AG09319 (cell line): ENCODE data around the gene HSP90B1.

ENCODE experiments used
- DNase-seq: peaks from one replicate; pipeline ENCODE4 v3.0.0-alpha.2; 2010; ENCODE audit warnings: low read depth; ENCODE audit errors: extremely low read depth
- TF ChIP-seq, protein P1 (sequence below): IDR thresholded peaks from 2 replicates; pipeline ENCODE4 v1.5.1; 2011; ENCODE audit warnings: low read depth, mild to moderate bottlenecking, inconsistent platforms, low read length, moderate library complexity

HSP90B1 gene

DNA sequence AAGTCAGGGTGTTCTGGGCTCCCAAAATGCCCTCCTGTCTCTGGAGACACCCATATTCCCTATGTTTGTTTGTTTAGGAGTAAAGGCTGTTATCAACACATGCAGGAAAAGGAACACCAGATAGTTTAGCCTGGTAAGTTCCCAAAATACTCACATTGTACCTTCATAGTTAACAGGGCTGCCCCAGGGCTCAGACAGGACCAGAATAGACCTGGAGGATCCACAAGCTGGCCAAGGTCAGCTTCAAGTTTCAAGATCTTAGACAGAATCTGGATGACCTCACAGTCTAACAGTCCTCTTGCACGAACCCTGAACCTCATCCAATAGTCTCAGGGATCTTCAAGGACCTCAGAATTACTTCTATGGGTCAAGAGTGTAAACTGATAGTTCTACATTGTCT is 18.1 kb upstream of the HSP90B1 start:
- DNase-seq: no peak
- TF ChIP-seq, protein P1, sequence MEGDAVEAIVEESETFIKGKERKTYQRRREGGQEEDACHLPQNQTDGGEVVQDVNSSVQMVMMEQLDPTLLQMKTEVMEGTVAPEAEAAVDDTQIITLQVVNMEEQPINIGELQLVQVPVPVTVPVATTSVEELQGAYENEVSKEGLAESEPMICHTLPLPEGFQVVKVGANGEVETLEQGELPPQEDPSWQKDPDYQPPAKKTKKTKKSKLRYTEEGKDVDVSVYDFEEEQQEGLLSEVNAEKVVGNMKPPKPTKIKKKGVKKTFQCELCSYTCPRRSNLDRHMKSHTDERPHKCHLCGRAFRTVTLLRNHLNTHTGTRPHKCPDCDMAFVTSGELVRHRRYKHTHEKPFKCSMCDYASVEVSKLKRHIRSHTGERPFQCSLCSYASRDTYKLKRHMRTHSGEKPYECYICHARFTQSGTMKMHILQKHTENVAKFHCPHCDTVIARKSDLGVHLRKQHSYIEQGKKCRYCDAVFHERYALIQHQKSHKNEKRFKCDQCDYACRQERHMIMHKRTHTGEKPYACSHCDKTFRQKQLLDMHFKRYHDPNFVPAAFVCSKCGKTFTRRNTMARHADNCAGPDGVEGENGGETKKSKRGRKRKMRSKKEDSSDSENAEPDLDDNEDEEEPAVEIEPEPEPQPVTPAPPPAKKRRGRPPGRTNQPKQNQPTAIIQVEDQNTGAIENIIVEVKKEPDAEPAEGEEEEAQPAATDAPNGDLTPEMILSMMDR: no peak

DNA sequence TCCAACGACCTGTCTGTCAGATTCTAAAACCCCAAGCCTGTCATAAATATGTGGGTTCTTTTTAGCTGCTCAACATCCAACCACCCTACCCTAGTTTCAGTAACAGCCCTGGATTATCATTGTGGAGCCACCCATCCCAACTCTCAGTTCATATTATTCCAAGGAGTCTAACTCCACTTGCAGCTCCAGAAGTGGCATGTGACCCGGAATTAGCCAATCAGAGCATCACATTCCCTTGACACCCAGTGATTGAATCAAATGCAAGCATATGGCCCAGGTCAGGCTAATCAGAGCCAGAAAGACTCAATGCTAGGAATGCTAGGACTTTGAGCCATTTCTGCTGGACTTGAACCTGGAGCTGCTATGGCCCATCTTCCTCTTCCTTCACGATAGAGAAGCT is 17.1 kb upstream of the HSP90B1 start:
- no peak for DNase-seq
- TF ChIP-seq, protein P1: no peak

DNA sequence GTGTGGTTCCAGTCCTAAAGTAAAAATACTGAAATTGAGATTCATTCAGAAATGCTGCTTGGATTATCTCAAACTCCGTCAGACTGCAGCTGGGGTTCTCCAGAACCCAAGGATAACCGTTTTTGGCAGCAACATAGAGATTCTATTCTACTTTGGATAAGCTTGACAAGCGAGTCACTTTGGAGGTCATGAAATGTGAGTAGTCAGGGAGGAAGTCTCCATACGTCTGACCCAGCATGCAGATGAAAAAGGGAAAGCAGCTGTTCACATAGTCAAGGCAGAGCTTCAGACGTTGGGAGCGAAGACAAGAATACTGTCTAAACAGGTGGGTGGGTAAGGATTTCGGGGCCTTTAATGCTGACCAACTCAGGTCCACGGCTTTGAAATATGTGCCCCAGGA is 14.9 kb upstream of the HSP90B1 start:
- no peak for DNase-seq
- TF ChIP-seq, protein P1: no peak

DNA sequence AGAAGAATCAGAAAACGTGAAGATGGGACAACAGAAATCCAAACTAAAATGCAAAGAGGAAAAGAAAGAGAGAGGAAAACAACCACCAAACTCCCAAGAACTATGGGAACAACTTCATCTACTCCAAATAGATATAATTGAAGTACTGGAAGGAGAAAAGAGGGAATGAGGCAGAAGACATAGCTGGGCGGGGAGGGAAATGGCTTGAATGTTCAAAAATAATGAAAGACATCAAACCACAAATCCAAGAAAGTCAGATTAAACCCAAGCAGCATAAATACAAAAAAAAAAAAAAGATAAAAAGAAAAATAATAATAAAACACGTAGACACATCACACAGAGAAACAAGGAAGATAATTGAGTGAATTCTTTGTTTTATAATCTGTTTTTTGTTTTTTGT is 12.3 kb upstream of the HSP90B1 start:
- no peak for DNase-seq

DNA sequence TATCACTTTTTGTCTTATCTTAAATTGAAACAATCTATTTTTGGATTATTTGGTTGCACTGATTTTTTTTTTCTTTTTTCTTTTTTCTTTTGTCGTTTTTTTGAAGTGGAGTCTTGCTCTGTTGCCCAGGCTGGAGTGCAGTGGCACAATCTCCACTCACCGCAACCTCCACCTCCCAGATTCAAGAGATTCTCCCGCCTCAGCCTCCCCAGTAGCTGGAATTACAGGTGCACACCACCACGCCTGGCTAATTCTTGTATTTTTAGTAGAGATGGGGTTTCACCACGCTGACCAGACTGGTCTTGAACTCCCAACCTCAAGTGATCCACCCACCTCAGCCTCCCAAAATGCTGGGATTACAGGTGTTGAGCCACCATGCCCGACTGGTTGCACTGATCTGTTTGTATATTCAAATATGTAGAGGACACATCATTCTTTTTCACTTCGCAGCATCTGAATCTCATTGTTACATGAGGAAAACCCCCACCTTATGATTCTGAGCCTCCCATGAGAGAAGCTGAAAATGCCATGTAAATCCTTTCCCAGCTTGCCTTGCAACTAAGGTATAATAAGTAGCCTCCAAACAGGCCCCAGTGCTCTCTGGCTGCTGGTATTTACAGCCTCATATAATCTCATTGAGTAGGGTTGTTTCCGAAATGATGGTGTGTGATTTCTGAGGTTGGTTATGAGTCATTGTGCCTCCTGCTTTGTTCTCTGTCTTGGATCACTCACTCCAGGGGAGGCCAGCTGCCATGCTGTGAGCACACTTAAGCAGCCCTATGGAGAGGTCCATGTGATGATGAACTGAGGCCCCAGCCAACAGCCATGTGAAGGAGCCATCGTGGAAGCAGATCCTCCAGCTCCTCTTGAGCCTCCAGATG is 5.2 kb upstream of the HSP90B1 start:
- DNase-seq: no peak
- TF ChIP-seq, protein P1: no peak

More for the DNA sequence above, 12.3 kb upstream of the HSP90B1 start:
- TF ChIP-seq, protein P1: no peak

DNA sequence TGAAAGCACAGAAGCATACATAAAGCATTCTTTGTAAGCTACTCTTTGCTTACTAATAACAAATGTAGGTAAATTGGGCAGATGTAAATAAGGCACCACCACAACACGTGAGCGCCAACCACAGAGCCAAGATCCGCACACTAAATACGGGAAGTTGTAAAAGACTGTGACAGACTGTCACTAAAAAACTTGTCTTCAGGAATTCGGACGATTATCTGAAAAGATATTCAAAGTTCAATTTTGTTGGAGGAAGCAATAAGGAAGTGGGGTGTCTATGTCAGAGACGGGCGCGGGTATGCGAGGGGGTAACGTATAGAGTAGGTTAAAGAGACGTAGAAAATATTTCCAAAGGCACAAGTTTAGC is 1.5 kb upstream of the HSP90B1 start:
- TF ChIP-seq, protein P1: no peak
- DNase-seq: no peak

DNA sequence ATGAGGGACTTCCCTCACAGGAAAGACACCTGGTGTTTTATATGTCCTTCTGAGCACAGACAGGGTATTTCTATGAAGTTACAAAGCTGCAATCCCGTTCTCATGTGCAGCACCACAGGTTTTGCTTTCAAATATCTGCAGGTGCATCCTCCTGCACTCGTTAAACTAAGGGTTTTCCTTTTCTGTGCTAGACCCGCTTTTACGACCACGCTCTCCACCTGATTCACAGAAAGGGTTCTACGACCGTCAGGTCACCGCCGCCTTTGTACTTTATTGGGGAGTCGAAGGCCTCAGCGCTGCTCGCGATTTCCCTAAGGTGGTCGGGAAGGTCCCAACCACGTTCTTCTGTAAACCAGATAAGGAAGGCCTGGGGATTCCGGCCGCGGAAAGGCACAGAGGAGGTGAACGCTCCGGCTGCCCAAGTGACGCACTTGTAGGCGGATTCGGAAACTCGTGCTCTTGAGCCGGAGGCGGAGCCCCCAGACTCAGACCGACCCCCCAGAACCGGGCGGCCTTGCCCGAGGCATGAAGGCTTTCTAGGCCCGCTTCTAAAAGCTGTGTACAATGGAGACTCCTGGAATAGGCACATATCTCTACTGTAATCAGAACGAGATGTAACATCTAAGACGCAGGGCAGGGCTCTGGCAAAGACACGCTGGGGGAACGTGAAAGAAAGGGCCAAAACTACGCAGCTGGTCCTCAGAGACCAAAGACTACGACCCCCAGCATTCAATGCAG is 995 bp upstream of the HSP90B1 start:
- peak; percentile 80 for DNase-seq
- TF ChIP-seq, protein P1: no peak
